Neural cell (in vitro differentiated cells): ENCODE measurements around the gene MIPOL1. TPM values are rescaled to one million over a fixed set of nuclear protein-coding genes. Genes with fewer than 3 reads are reported as not detected.

Source experiments
- H2AFZ ChIP-seq: fragments of 200-600, 300-800 bp; sonication (generic), shearing (Covaris generic); 2 replicates; pipeline ENCODE4 v1.6.0; 2014; ENCODE audit warnings: low read depth, mild to moderate bottlenecking, antibody characterized with exemption, low read length, moderate library complexity
- H3F3A ChIP-seq: fragments of 200-600 bp; shearing (Covaris generic); 2 replicates; pipeline ENCODE4 v1.6.1; 2016; ENCODE audit warnings: mild to moderate bottlenecking, moderate library complexity, mixed read lengths, antibody characterized with exemption, low read length; ENCODE audit not compliant: insufficient read depth, poor library complexity, severe bottlenecking
- H3K27ac ChIP-seq: fragments of 200-600, 300-800 bp; sonication (generic), shearing (Covaris generic); 2 replicates; pipeline ENCODE4 v1.5.1; 2014; ENCODE audit warnings: mild to moderate bottlenecking, low read length, moderate library complexity
- H3K27me3 ChIP-seq: fragments of 300-800, 200-600 bp; sonication (generic), shearing (Covaris generic); 2 replicates; pipeline ENCODE4 v1.6.0; 2014; ENCODE audit warnings: mild to moderate bottlenecking, low read depth, low read length, moderate library complexity; ENCODE audit not compliant: insufficient read depth
- H3K36me3 ChIP-seq: fragments of 300-800, 200-600 bp; sonication (generic), shearing (Covaris generic); 2 replicates; pipeline ENCODE4 v1.5.1; 2014; ENCODE audit warnings: mild to moderate bottlenecking, antibody characterized with exemption, low read length, moderate library complexity; ENCODE audit not compliant: insufficient read depth
- H3K4me2 ChIP-seq: fragments of 300-800, 200-600 bp; sonication (generic), shearing (Covaris generic); 2 replicates; pipeline ENCODE4 v1.6.0; 2014; ENCODE audit warnings: mild to moderate bottlenecking, low read length
- H3K4me3 ChIP-seq: fragments of 300-800, 200-600 bp; sonication (generic), shearing (Covaris generic); 2 replicates; pipeline ENCODE4 v1.5.1; 2014; ENCODE audit warnings: mild to moderate bottlenecking, low read length, moderate library complexity
- H3K79me2 ChIP-seq: fragments of 200-600 bp; shearing (Covaris generic); replicated peaks from 2 replicates; pipeline ENCODE4 v1.6.0; 2014; ENCODE audit warnings: mild to moderate bottlenecking, low read length, moderate library complexity; ENCODE audit not compliant: insufficient read depth
- H3K9ac ChIP-seq: fragments of 300-800, 200-600 bp; sonication (generic), shearing (Covaris generic); 2 replicates; pipeline ENCODE4 v1.6.1; 2016; ENCODE audit warnings: mild to moderate bottlenecking, low read length, mixed read lengths
- H3K9me2 ChIP-seq: fragments of 200-600 bp; shearing (Covaris generic); 2 replicates; pipeline ENCODE4 v1.6.1; 2016; ENCODE audit warnings: mild to moderate bottlenecking, low read length, mixed read lengths; ENCODE audit not compliant: insufficient read depth
- H3K9me3 ChIP-seq: fragments of 200-600, 300-800 bp; sonication (generic), shearing (Covaris generic); 2 replicates; pipeline ENCODE4 v1.6.1; 2016; ENCODE audit warnings: mild to moderate bottlenecking, mixed run types, low read length, moderate library complexity, mixed read lengths
- H4K20me1 ChIP-seq: fragments of 200-600 bp; shearing (Covaris generic); 2 replicates; pipeline ENCODE4 v1.6.1; 2016; ENCODE audit warnings: mild to moderate bottlenecking, mixed run types; ENCODE audit not compliant: insufficient read depth
- EP300 ChIP-seq: fragments of 450-650 bp; conservative IDR thresholded peaks from 2 replicates; pipeline ENCODE4 v1.6.1; 2014; ENCODE audit warnings: antibody characterized with exemption, mild to moderate bottlenecking, moderate library complexity; ENCODE audit not compliant: poor library complexity, severe bottlenecking
- EZH2 ChIP-seq: fragments of 200-600, 300-800 bp; shearing (Covaris generic), sonication (generic); IDR thresholded peaks from 2 replicates; pipeline ENCODE4 v1.6.1; 2014; ENCODE audit warnings: antibody characterized with exemption, low read length, borderline replicate concordance, mild to moderate bottlenecking; ENCODE audit not compliant: insufficient read depth, poor library complexity, severe bottlenecking
- MXI1 ChIP-seq: fragments of 450-650 bp; conservative IDR thresholded peaks from 2 replicates; pipeline ENCODE4 v1.6.1; 2014; ENCODE audit warnings: antibody characterized with exemption, mild to moderate bottlenecking; ENCODE audit not compliant: poor library complexity, severe bottlenecking
- POLR2AphosphoS5 ChIP-seq: IDR thresholded peaks from 2 replicates; pipeline ENCODE4 v1.6.1; 2012
- RAD21 ChIP-seq: fragments of 450-650 bp; conservative IDR thresholded peaks from 2 replicates; pipeline ENCODE4 v1.6.1; 2014; ENCODE audit warnings: antibody characterized with exemption, mild to moderate bottlenecking, moderate library complexity
- REST ChIP-seq: IDR thresholded peaks from 2 replicates; pipeline ENCODE4 v1.6.1; 2012; ENCODE audit warnings: borderline replicate concordance
- SMC3 ChIP-seq: fragments of 450-650 bp; conservative IDR thresholded peaks from 2 replicates; pipeline ENCODE4 v1.6.1; 2014; ENCODE audit warnings: antibody characterized with exemption, mild to moderate bottlenecking, moderate library complexity; ENCODE audit not compliant: poor library complexity
- TAF1 ChIP-seq: IDR thresholded peaks from 2 replicates; pipeline ENCODE4 v1.6.1; 2012; ENCODE audit warnings: low read depth
- polyA plus RNA-seq: library from polyadenylated mRNA; depleted of rRNA; stranded (reverse); fragments of >200 nt; gene quantifications from 2 replicates; pipeline ENCODE4 v1.2.3, GENCODE V29; 2014
- TF ChIP-seq, protein P1 (sequence below): fragments of 450-650 bp; IDR thresholded peaks from 2 replicates; pipeline ENCODE4 v1.5.1; 2014; ENCODE audit warnings: antibody characterized with exemption, mild to moderate bottlenecking, moderate library complexity; ENCODE audit not compliant: poor library complexity, severe bottlenecking

MIPOL1 gene
- polyA plus RNA-seq, 1 donor from 2014 or later, result 1.3 TPM

DNA sequence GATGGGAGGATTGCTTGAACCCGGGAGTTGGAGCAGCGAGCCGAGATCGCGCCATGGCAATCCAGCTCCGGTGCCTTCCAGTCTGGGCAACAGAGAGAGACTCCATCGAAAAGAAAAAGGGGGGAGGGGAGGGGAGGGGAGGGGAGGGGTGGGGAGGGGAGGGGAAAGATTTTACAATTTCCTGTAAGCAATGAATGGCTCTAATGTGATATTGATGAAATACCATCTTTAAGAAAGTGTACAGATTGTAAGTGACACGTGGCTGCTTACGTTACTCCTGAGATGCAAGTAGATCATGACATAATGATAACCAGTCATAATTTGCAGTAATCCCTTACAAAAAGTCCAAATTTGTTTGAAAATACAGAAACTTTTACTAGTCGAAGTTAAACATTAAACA is 26.7 kb upstream of the MIPOL1 start:
- Histone ChIP-seq H3F3A (no peaks in the 10 kb centered on the region), H3K4me3 (no peak overlapping the region), H3K27ac (no peak overlapping the region), H3K36me3 (no peaks in the 10 kb centered on the region), H3K9me3 (no peaks in the 10 kb centered on the region), H3K79me2 (no peaks in the 10 kb centered on the region), H3K9me2 (no peaks in the 10 kb centered on the region), H3K4me2 (no peak overlapping the region), H3K27me3 (peaks cover 5% of the 10 kb centered on the region), H3K9ac (no peak overlapping the region), H2AFZ (no peak overlapping the region), H4K20me1 (no peaks in the 10 kb centered on the region)
- no peak for TF ChIP-seq POLR2AphosphoS5
- no peak for TF ChIP-seq EZH2
- no peak for TF ChIP-seq SMC3
- TF ChIP-seq RAD21, result no peak
- TF ChIP-seq REST, result no peak
- TF ChIP-seq TAF1, result no peak
- TF ChIP-seq EP300, result no peak
- TF ChIP-seq MXI1, result no peak
- TF ChIP-seq, protein P1, sequence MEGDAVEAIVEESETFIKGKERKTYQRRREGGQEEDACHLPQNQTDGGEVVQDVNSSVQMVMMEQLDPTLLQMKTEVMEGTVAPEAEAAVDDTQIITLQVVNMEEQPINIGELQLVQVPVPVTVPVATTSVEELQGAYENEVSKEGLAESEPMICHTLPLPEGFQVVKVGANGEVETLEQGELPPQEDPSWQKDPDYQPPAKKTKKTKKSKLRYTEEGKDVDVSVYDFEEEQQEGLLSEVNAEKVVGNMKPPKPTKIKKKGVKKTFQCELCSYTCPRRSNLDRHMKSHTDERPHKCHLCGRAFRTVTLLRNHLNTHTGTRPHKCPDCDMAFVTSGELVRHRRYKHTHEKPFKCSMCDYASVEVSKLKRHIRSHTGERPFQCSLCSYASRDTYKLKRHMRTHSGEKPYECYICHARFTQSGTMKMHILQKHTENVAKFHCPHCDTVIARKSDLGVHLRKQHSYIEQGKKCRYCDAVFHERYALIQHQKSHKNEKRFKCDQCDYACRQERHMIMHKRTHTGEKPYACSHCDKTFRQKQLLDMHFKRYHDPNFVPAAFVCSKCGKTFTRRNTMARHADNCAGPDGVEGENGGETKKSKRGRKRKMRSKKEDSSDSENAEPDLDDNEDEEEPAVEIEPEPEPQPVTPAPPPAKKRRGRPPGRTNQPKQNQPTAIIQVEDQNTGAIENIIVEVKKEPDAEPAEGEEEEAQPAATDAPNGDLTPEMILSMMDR, result no peak

- H3K9ac ChIP-seq, result no peak overlapping the region
- peak overlapping the region; percentile 46 for H2AFZ ChIP-seq
- H3K9me2 ChIP-seq, result no peaks in the 10 kb centered on the region
- peak overlapping the region; percentile 63 for H3K4me2 ChIP-seq
- no peaks in the 10 kb centered on the region for H3K9me3 ChIP-seq
- no peaks in the 10 kb centered on the region for H3K36me3 ChIP-seq
- peaks cover 5% of the 10 kb centered on the region for H3K27me3 ChIP-seq
- no peaks in the 10 kb centered on the region for H4K20me1 ChIP-seq
- no peak overlapping the region for H3K27ac ChIP-seq
- peak overlapping the region; percentile 90 for H3K4me3 ChIP-seq
- no peaks in the 10 kb centered on the region for H3K79me2 ChIP-seq
- TF ChIP-seq, protein P1, result no peak
- no peak for TF ChIP-seq REST
- TF ChIP-seq POLR2AphosphoS5, result no peak
- TF ChIP-seq MXI1, result no peak
- no peak for TF ChIP-seq EP300
- no peak for TF ChIP-seq EZH2
- TF ChIP-seq SMC3, result no peak
- TF ChIP-seq TAF1, result no peak
- TF ChIP-seq RAD21, result no peak
- H3F3A ChIP-seq, result no peaks in the 10 kb centered on the region
Measured at GRCh38 chr14:37171678-37172023, 26.1 kb upstream of the MIPOL1 start.
